Lung (tissue), 12 donors: ENCODE measurements around the gene NGEF. TPM values are rescaled to one million over a fixed set of nuclear protein-coding genes. Genes with fewer than 3 reads are reported as not detected.

Source experiments
- ATAC-seq: fragments of 200-7000 bp; cut with Tn5 transposase; one replicate; pipeline ENCODE4 v1.9.1; 2020; ENCODE audit warnings: moderate number of reproducible peaks; ENCODE audit not compliant: insufficient read depth, low FRiP score
- DNase-seq, 3 donors: peaks; one replicate each; pipeline ENCODE4 v3.0.0-alpha.2; 2013 to 2017
- H3K27ac ChIP-seq, 2 donors: one replicate each; pipeline ENCODE4 v1.5.1; 2013; ENCODE audit warnings: mild to moderate bottlenecking in 2 of 2, moderate library complexity in 2 of 2, control low read depth in 1 of 2, inconsistent platforms in 1 of 2, low read depth in 1 of 2, low read length in 1 of 2
- H3K27me3 ChIP-seq, 3 donors: one replicate each; pipeline ENCODE4 v1.5.1; 2013; ENCODE audit warnings: low read length in 2 of 3; ENCODE audit not compliant: control insufficient read depth in 3 of 3, insufficient read depth in 3 of 3
- H3K36me3 ChIP-seq, 4 donors: one replicate each; pipeline ENCODE4 v1.5.1; 2013; ENCODE audit warnings: low read length in 4 of 4, mild to moderate bottlenecking in 1 of 4, moderate library complexity in 1 of 4; ENCODE audit not compliant: control insufficient read depth in 4 of 4, insufficient read depth in 4 of 4
- H3K4me1 ChIP-seq, 5 donors: one replicate each; pipeline ENCODE4 v1.5.1; 2013; ENCODE audit warnings: low read length in 5 of 5, mild to moderate bottlenecking in 2 of 5, moderate library complexity in 1 of 5; ENCODE audit not compliant: control insufficient read depth in 5 of 5, insufficient read depth in 5 of 5
- H3K4me3 ChIP-seq: one replicate; pipeline ENCODE4 v1.5.1; 2013; ENCODE audit warnings: mild to moderate bottlenecking, control low read depth, moderate library complexity
- H3K9ac ChIP-seq, 2 donors: one replicate each; pipeline ENCODE4 v1.5.1; 2013; ENCODE audit warnings: low read length in 2 of 2, control low read depth in 1 of 2; ENCODE audit not compliant: insufficient read depth in 1 of 2
- H3K9me3 ChIP-seq, 4 donors: one replicate each; pipeline ENCODE4 v1.5.1; 2013; ENCODE audit warnings: low read length in 3 of 4, mild to moderate bottlenecking in 1 of 4, moderate library complexity in 1 of 4; ENCODE audit not compliant: control insufficient read depth in 4 of 4, insufficient read depth in 3 of 4
- CTCF ChIP-seq: IDR thresholded peaks from 2 replicates; pipeline ENCODE4 v1.5.1; 2012; ENCODE audit warnings: mild to moderate bottlenecking; ENCODE audit errors: control extremely low read depth, extremely low read depth
- WGBS, 2 donors: extraction: QIAGEN DNeasy Blood & Tissue Kit; methylation state at CpG; one replicate each; pipeline ENCODE4 v1.1.7; 2013; 5-methylcytosine and 5-hydroxymethylcytosine counted together
- polyA plus RNA-seq, 2 donors: library from polyadenylated mRNA; stranded (reverse); fragments of 200-250 nt; gene quantifications; one replicate each; pipeline ENCODE4 v1.2.1, GENCODE V29; 2013
- total RNA-seq, 2 donors: library from RNA; depleted of rRNA in 1 of 2; stranded (reverse); fragments of >200 nt in 1 of 2; gene quantifications; one replicate each; pipeline ENCODE4 v1.2.1, GENCODE V29; 2014 to 2021
- donor health status: control.
- donor health status: control.
- donor health status: Bipolar disorder and iron deficiency.
- donor health status: healthy.
- donor health status: DM: yes; HTN: yes; CAD: no.

Gene NGEF
- total and polyA plus RNA-seq, 4 donors: 0.35 to 2.4 (median 1.5) TPM

GRCh38 chr2:232999354-232999753 lies 13.7 kb downstream of the NGEF start:
- no peaks in the 10 kb centered on the region for H3K36me3 ChIP-seq
- no peaks in the 10 kb centered on the region for H3K27me3 ChIP-seq
- H3K4me3 ChIP-seq: no peak overlapping the region
- H3K9ac ChIP-seq: no peak overlapping the region
- H3K9me3 ChIP-seq: no peaks in the 10 kb centered on the region
- WGBS, 2 donors: 85 to 90% methylated on average over 7 of the region's 7 CpGs
- no peaks in the 10 kb centered on the region for H3K4me1 ChIP-seq
- TF ChIP-seq CTCF: no peak
- ATAC-seq (no peak), DNase-seq (no peak)
- H3K27ac ChIP-seq: no peak overlapping the region

GRCh38 chr2:232998666-232998985 lies 14.4 kb downstream of the NGEF start:
- TF ChIP-seq CTCF: no peak
- H3K4me1 ChIP-seq: no peaks in the 10 kb centered on the region
- WGBS, 2 donors: 82 to 92% methylated on average over 5 of the region's 5 CpGs

DNA sequence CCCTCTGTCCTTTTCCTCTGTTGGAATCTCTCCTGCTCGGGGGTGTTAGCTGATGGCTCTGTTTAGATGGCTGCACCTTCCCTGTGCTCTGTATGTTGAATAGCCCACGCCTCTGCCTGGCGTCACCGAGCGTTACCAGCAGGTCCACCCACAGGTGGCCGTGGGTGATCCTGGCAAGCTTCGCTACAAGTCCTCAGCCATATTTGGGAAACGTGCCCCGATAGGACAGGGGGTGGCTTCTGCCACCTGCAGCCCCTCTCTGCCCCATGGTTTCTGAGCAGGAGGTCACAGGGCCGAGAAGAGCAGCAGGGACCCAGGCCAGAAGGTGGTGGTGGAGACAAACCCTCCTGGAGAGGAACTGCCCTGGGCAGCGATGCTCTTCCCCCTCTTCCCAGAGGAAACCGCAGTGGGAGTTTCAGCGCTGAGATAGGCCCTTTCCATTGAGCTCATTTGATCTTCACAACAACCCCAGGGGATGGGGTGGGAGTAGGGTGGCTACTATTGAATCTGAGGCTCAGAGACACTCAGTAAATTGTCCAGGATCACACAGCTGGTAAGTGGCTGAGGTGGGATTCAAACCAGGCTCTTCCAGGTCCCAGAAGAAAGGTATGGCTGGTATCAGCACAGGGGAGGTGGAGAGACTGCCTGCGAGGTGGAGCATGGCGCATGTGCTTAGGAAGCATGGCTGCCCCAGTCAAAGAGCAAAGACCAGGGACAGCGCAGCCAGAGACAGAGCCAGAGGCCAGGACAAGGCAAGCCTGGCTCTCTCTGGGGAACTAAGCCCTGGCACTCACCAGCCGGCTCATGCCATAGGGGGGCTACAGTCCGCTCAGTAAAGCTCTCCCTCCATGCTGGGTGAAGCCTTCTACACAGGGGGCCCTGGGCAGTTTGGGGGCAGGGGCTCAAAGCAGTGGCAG lies 15.0 kb downstream of the NGEF start:
- WGBS, 2 donors: 91 to 94% methylated on average over 18 of the region's 18 CpGs
- ATAC-seq (no peak), DNase-seq (no peak)
- H3K27me3 ChIP-seq: no peaks in the 10 kb centered on the region
- no peaks in the 10 kb centered on the region for H3K36me3 ChIP-seq
- H3K4me3 ChIP-seq: no peak overlapping the region
- H3K9me3 ChIP-seq: no peaks in the 10 kb centered on the region
- H3K4me1 ChIP-seq: no peaks in the 10 kb centered on the region
- H3K27ac ChIP-seq: no peak overlapping the region
- no peak for TF ChIP-seq CTCF
- no peak overlapping the region for H3K9ac ChIP-seq

More at GRCh38 chr2:232998666-232998985, 14.4 kb downstream of the NGEF start:
- H3K4me3 ChIP-seq: no peak overlapping the region
- no peaks in the 10 kb centered on the region for H3K36me3 ChIP-seq
- H3K9me3 ChIP-seq: no peaks in the 10 kb centered on the region
- H3K27me3 ChIP-seq: no peaks in the 10 kb centered on the region
- ATAC-seq: no peak
- H3K27ac ChIP-seq: no peak overlapping the region
- no peak for DNase-seq
- no peak overlapping the region for H3K9ac ChIP-seq
